ENCODE results near the gene POLE2. TPM values are rescaled to one million over a fixed set of nuclear protein-coding genes. Genes with fewer than 3 reads are reported as not detected.

The POLE2 gene
- total and polyA plus RNA-seq, 2 of the 4 experiments (the other 2 are of a cell fraction) = 12.2 to 12.3 TPM

DNA sequence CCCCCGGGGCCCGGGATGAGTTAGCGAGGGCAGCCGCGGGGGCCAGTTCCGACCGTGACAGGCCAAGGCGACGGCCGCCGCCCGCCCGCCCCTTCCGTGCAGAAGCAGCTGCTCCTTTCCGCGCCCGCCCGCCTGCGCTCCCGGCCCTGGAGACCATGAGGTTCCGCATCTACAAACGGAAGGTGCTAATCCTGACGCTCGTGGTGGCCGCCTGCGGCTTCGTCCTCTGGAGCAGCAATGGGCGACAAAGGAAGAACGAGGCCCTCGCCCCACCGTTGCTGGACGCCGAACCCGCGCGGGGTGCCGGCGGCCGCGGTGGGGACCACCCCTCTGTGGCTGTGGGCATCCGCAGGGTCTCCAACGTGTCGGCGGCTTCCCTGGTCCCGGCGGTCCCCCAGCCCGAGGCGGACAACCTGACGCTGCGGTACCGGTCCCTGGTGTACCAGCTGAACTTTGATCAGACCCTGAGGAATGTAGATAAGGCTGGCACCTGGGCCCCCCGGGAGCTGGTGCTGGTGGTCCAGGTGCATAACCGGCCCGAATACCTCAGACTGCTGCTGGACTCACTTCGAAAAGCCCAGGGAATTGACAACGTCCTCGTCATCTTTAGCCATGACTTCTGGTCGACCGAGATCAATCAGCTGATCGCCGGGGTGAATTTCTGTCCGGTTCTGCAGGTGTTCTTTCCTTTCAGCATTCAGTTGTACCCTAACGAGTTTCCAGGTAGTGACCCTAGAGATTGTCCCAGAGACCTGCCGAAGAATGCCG is 66.7 kb downstream of the POLE2 start:
- peak; percentile 22 for ATAC-seq (ENCODE audit: low read depth)
- Histone ChIP-seq H3K4me3 (ENCODE audit: insufficient read depth, low read depth, low read length) (peak overlapping the region; percentile 84), H2AK5ac (ENCODE audit: low read depth, low read length) (peak overlapping the region; percentile 71), H3K9me3 (ENCODE audit: control insufficient read depth, insufficient read depth, low read length) (no peaks in the 10 kb centered on the region), H3K23ac (ENCODE audit: low read depth, low read length) (peak overlapping the region; percentile 90), H2AFZ (replicated peaks; ENCODE audit: low read length, poor library complexity) (peak overlapping the region; percentile 89), H3K56ac (ENCODE audit: extremely low read depth, insufficient read depth, low read length) (no peak overlapping the region), H3K9me1 (ENCODE audit: insufficient read depth, low read length) (peaks cover 7% of the 10 kb centered on the region), H3K4ac (ENCODE audit: low read depth, low read length) (peak overlapping the region; percentile 85), H2BK20ac (ENCODE audit: low read depth, low read length) (no peak overlapping the region), H3K4me2 (ENCODE audit: low read depth, low read length) (peak overlapping the region; percentile 83), H3K27me3 (ENCODE audit: control insufficient read depth, insufficient read depth, low read length) (no peaks in the 10 kb centered on the region), H2AK9ac (replicated peaks; ENCODE audit: low read depth, low read length, poor library complexity) (peak overlapping the region; percentile 91), H3K79me1 (ENCODE audit: low read depth in 1 of 2, low read length in 2 of 2) (peaks cover 4 to 58% of the 10 kb centered on the region in 2 experiments; a peak in 3 of 4 replicates), H3K36me3 (ENCODE audit: control insufficient read depth, insufficient read depth, low read length) (peaks cover 11% of the 10 kb centered on the region), H3K14ac (replicated peaks; ENCODE audit: low read depth, low read length) (peak overlapping the region; percentile 81), H3K9ac (ENCODE audit: low read depth, low read length) (peak overlapping the region; percentile 86), H4K8ac (ENCODE audit: low read depth in 2 of 2, low read length in 2 of 2) (peak overlapping the region in 1 of 2 experiments; percentile 48; a peak in 1 of 4 replicates), H4K5ac (ENCODE audit: low read depth, low read length) (no peak overlapping the region), H4K91ac (ENCODE audit: insufficient read depth, low read depth, low read length) (no peak overlapping the region; the same call in 1 of the 2 replicates), H3K27ac (ENCODE audit: insufficient read depth, low read length) (peak overlapping the region; percentile 89), H2BK120ac (ENCODE audit: low read depth, low read length) (no peak overlapping the region), H2BK15ac (ENCODE audit: low read depth, low read length) (no peak overlapping the region), H3K18ac (ENCODE audit: low read depth, low read length) (no peak overlapping the region), H2BK5ac (ENCODE audit: low read depth, low read length, poor library complexity, severe bottlenecking) (peak overlapping the region; percentile 74), H3K4me1 (ENCODE audit: control insufficient read depth, insufficient read depth, low read length) (peaks cover 13% of the 10 kb centered on the region), H4K20me1 (ENCODE audit: insufficient read depth, low read length) (peaks cover 46% of the 10 kb centered on the region)
- ChIA-PET POLR2A (ENCODE audit: unreplicated experiment) (no interaction called here), CTCF (interaction anchor here (0.9 kb wide), 2 partner anchors 10 to 13 kb away, joined by 3 read pairs; no protein-coding TSS in a partner anchor)
- in situ Hi-C loops (cut with MboI; ENCODE audit: low sequenced_read_pairs) (no loop called here), intact Hi-C loops (cut with micrococcal nuclease) (loop anchor here (2.0 kb wide), 1 partner anchor 158 kb away; no protein-coding TSS in a partner anchor), dilution Hi-C loops (cut with HindIII; ENCODE audit: low sequenced_read_pairs, unreplicated experiment) (no loop called here)
- WGBS, 2 experiments (ENCODE audit: extremely low coverage in 2 of 2, insufficient read length in 1 of 2) = 1% methylated on average over 42 of the region's 65 CpGs; no CpG with 5 or more reads in 1 of the 2 experiments
- TF ChIP-seq, protein P1, sequence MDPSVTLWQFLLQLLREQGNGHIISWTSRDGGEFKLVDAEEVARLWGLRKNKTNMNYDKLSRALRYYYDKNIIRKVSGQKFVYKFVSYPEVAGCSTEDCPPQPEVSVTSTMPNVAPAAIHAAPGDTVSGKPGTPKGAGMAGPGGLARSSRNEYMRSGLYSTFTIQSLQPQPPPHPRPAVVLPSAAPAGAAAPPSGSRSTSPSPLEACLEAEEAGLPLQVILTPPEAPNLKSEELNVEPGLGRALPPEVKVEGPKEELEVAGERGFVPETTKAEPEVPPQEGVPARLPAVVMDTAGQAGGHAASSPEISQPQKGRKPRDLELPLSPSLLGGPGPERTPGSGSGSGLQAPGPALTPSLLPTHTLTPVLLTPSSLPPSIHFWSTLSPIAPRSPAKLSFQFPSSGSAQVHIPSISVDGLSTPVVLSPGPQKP (IDR thresholded peaks at IDR 0.05; ENCODE audit: borderline replicate concordance, low read depth, low read length) = no peak
- TF ChIP-seq, protein P2, sequence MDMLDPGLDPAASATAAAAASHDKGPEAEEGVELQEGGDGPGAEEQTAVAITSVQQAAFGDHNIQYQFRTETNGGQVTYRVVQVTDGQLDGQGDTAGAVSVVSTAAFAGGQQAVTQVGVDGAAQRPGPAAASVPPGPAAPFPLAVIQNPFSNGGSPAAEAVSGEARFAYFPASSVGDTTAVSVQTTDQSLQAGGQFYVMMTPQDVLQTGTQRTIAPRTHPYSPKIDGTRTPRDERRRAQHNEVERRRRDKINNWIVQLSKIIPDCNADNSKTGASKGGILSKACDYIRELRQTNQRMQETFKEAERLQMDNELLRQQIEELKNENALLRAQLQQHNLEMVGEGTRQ (IDR thresholded peaks at IDR 0.05; ENCODE audit: low read depth, low read length) = no peak
- TF ChIP-seq MXI1 (IDR thresholded peaks at IDR 0.05; ENCODE audit: borderline replicate concordance, low read depth, low read length) = peak; percentile 14; the same call in 1 of the 2 replicates
- no peak for TF ChIP-seq SMC3 (IDR thresholded peaks at IDR 0.05; ENCODE audit: low read depth, low read length)
- peak; percentile 28 for DNase-seq
- no TSS peak for BruUV-seq (replicated peaks)

Data from IMR-90 (cell line).